Esophagus muscularis mucosa (tissue), 4 donors: ENCODE results near the gene SRPRA. TPM values are rescaled to one million over a fixed set of nuclear protein-coding genes. Genes with fewer than 3 reads are reported as not detected.
"Not testable (repeated sequence)": the region's sequence is repeated elsewhere in the genome, so short reads cannot be mapped to it uniquely, and the experiment has no call there.

Source experiments
- DNase-seq: peaks from one replicate; pipeline ENCODE4 v3.0.0-alpha.2; 2017; ENCODE audit errors: extremely low spot score
- H3K27ac ChIP-seq, 4 donors: fragments of 200-600 bp; sonication (generic); replicated peaks in 1 of 4; 1 replicate in 3 of 4; 2 replicates in 1 of 4; pipeline ENCODE4 v1.5.1; 2016 to 2019; ENCODE audit warnings: mild to moderate bottlenecking in 1 of 4
- H3K27me3 ChIP-seq, 4 donors: fragments of 200-600 bp; sonication (generic); one replicate each; pipeline versions ENCODE4 v1.5.1 to v1.6.0; 2016 to 2019
- H3K36me3 ChIP-seq, 4 donors: fragments of 200-600 bp; sonication (generic); one replicate each; pipeline ENCODE4 v1.5.1; 2016 to 2019
- H3K4me1 ChIP-seq, 4 donors: fragments of 200-600 bp; sonication (generic); one replicate each; pipeline ENCODE4 v1.5.1; 2016 to 2019
- H3K4me3 ChIP-seq, 4 donors: fragments of 200-600 bp; sonication (generic); 1 replicate in 2 of 4; 2 replicates in 2 of 4; pipeline ENCODE4 v1.5.1; 2016 to 2019; ENCODE audit warnings: mild to moderate bottlenecking in 4 of 4, moderate library complexity in 1 of 4
- H3K9me3 ChIP-seq, 4 donors: fragments of 200-600 bp; sonication (generic); 1 replicate in 3 of 4; 2 replicates in 1 of 4; pipeline ENCODE4 v1.5.1; 2016 to 2019
- EP300 ChIP-seq: sonication (generic); formaldehyde crosslinking; IDR thresholded peaks from one replicate; pipeline ENCODE4 v1.6.1; 2017; ENCODE audit warnings: antibody characterized with exemption
- POLR2A ChIP-seq: fragments of 450-650 bp; IDR thresholded peaks from one replicate; pipeline ENCODE4 v1.6.1; 2017; ENCODE audit warnings: antibody characterized with exemption, moderate library complexity, mild to moderate bottlenecking, low read depth
- POLR2AphosphoS5 ChIP-seq, 2 donors: sonication (generic); formaldehyde crosslinking; IDR thresholded peaks; one replicate each; pipeline ENCODE4 v1.6.1; 2017; ENCODE audit warnings: antibody characterized with exemption in 2 of 2
- WGBS: methylation state at CpG from one replicate; pipeline ENCODE4 v1.1.5; 2018; 5-methylcytosine and 5-hydroxymethylcytosine counted together
- intact Hi-C: fragments of 100-400 bp; cut with DNase I; formaldehyde crosslinking; loops from one replicate; pipeline ENCODE4 v1.15.1; 2023
- total RNA-seq, 4 donors: library from RNA; depleted of rRNA; stranded (reverse); fragments of >200 nt; gene quantifications; one replicate each; pipeline versions ENCODE4 v1.1.0 to v1.2.1, GENCODE V29; 2016
- TF ChIP-seq, protein P1 (sequence below), 3 experiments: fragments of 200-600 bp in 2 of 3; fragments of 450-650 bp in 1 of 3; sonication (generic) in 2 of 3; IDR thresholded peaks; one replicate each; pipeline ENCODE4 v1.5.1; 2017 to 2019; ENCODE audit warnings: antibody characterized with exemption in 3 of 3, mild to moderate bottlenecking in 2 of 3, moderate library complexity in 1 of 3

SRPRA gene
- total RNA-seq, 4 donors from 2014 or later: 52.7 to 82.0 (median 77.7) TPM

DNA sequence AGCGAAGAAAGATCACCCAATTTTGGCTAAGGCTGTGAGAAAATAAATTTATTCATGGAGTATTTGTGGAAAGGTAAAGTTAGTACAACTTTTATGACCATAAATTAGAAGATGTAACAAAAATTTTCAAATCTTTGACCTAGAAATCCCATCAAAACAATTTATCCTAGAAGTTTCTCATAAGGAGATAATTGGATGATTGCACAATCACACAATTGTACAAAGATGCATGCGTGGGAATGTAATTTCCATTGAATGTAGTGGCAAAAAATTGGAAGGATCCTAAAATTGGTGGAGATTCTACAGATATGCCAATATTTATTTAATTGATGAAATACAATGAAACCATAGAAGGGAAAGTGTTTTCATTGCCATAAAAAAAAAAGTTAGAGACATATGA lies 11.6 kb downstream of the SRPRA start:
- peaks cover 0 to 73% (median 47%) of the 10 kb centered on the region in 4 donors for H3K36me3 ChIP-seq
- no peak overlapping the region for H3K27ac ChIP-seq
- peaks cover 0 to 4% (median 0%) of the 10 kb centered on the region in 4 donors for H3K4me1 ChIP-seq
- no peaks in the 10 kb centered on the region for H3K9me3 ChIP-seq
- no peaks in the 10 kb centered on the region for H3K27me3 ChIP-seq
- 90% methylated on average over 2 of the region's 2 CpGs for WGBS
- TF ChIP-seq POLR2AphosphoS5 (IDR thresholded peaks at IDR 0.05): no peak
- TF ChIP-seq EP300: no peak
- no peak for TF ChIP-seq POLR2A
- TF ChIP-seq, protein P1, sequence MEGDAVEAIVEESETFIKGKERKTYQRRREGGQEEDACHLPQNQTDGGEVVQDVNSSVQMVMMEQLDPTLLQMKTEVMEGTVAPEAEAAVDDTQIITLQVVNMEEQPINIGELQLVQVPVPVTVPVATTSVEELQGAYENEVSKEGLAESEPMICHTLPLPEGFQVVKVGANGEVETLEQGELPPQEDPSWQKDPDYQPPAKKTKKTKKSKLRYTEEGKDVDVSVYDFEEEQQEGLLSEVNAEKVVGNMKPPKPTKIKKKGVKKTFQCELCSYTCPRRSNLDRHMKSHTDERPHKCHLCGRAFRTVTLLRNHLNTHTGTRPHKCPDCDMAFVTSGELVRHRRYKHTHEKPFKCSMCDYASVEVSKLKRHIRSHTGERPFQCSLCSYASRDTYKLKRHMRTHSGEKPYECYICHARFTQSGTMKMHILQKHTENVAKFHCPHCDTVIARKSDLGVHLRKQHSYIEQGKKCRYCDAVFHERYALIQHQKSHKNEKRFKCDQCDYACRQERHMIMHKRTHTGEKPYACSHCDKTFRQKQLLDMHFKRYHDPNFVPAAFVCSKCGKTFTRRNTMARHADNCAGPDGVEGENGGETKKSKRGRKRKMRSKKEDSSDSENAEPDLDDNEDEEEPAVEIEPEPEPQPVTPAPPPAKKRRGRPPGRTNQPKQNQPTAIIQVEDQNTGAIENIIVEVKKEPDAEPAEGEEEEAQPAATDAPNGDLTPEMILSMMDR (IDR thresholded peaks at IDR 0.05): no peak
- no peak for DNase-seq
- no peak overlapping the region for H3K4me3 ChIP-seq
- intact Hi-C loops: no loop called here

DNA sequence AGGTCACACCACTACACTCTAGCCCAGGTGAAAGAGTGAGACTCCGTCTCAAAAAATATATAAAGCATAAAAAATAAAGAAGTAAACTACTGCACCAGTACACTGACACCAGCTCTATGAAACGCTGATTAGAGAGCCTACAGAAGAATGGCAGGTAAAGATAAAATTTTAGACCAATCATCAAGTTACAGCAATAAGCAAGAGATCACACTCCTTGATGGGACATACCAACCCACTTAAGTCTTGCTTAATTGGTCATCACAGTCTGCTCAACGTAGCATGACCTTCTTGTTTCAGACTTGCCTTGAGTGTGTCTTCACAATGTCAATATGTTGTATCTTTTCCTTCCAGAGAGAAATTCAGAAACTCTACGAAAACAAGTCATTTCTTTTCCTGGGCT lies 12.5 kb downstream of the SRPRA start:
- no peak for DNase-seq
- peaks cover 0 to 4% (median 0%) of the 10 kb centered on the region in 4 donors for H3K4me1 ChIP-seq
- H3K9me3 ChIP-seq: no peaks in the 10 kb centered on the region
- intact Hi-C loops: no loop called here
- peaks cover 0 to 73% (median 40%) of the 10 kb centered on the region in 4 donors for H3K36me3 ChIP-seq
- no peak overlapping the region for H3K4me3 ChIP-seq
- TF ChIP-seq, protein P1 (IDR thresholded peaks at IDR 0.05): no peak
- TF ChIP-seq EP300 (no peak), POLR2AphosphoS5 (IDR thresholded peaks at IDR 0.05) (no peak), POLR2A (no peak)
- H3K27me3 ChIP-seq: no peaks in the 10 kb centered on the region
- no peak overlapping the region for H3K27ac ChIP-seq
- WGBS: 95% methylated on average over 4 of the region's 4 CpGs

DNA sequence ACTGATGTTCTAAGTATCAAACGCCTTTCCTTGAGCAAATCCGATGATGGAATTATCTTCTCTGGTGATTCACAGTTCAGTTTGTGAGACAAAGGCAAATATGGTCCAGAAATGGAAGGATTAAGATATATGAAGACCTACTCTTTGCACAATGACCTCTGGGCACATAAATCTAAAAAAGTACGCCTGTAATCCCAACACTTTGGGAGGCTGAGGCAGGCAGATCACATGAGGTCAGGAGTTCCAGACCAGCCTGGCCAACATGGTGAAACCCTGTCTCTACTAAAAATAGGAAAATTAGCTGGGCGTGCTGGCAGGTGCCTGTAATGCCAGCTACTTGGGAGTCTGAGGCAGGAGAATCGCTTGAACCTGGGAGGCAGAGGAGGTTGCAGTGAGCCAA lies 13.2 kb downstream of the SRPRA start:
- intact Hi-C loops, H3K27ac ChIP-seq, H3K4me1 ChIP-seq, DNase-seq, H3K4me3 ChIP-seq, H3K9me3 ChIP-seq, H3K27me3 ChIP-seq: not testable (repeated sequence)
- peaks cover 0 to 80% (median 42%) of the 10 kb centered on the region in 4 donors for H3K36me3 ChIP-seq
- whole genome bisulfite sequencing: 97% methylated on average over 5 of the region's 5 CpGs

DNA sequence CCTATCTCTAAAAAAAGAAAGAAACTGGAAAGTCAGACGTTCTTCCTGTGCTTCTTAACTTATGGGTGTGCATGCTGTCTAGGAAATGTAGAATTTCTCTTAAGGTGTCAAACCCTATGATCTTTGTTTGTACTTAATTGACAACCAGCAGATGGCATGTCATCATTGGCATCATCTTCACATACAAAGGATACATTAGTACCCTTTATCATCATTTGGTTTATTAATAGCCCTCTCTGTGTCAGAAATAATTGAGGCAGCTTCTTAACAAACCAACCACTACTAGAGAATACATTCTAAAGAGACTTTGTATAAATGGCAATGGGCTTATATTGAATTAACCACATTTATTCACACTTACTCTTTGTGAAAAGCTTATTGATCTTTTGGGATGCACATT lies 13.9 kb downstream of the SRPRA start:
- Histone ChIP-seq H3K4me1 (no peaks in the 10 kb centered on the region), H3K9me3 (no peaks in the 10 kb centered on the region), H3K27ac (no peak overlapping the region), H3K27me3 (no peaks in the 10 kb centered on the region), H3K36me3 (peaks cover 0 to 81% (median 45%) of the 10 kb centered on the region in 4 donors), H3K4me3 (no peak overlapping the region)
- DNase-seq: no peak
- WGBS: 63% methylated on average over 1 of the region's 1 CpG
- intact Hi-C loops: no loop called here
- TF ChIP-seq, protein P1 (IDR thresholded peaks at IDR 0.05): no peak
- TF ChIP-seq EP300 (no peak), POLR2AphosphoS5 (IDR thresholded peaks at IDR 0.05) (no peak), POLR2A (no peak)

DNA sequence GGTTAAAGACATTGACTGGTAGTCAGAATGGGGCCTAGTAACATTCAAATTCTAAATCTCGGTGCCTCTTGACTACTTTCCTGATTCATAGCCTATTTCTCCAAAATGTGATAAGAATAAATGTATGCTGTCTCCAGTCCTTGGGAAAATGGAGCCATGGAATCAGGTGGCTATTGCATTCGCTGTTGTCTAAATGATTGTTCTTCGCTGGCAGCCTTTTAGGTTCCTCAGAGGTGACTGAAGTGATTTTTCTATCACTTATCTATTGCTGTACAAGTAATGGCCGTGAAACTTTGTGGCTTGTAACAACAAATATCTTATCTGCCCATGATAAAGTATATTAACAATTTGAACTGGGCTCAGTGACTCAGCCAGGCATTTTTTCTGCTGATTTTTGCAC lies 15.4 kb downstream of the SRPRA start:
- DNase-seq: no peak
- 85% methylated on average over 4 of the region's 4 CpGs for WGBS
- H3K27me3 ChIP-seq: no peaks in the 10 kb centered on the region
- H3K27ac ChIP-seq: no peak overlapping the region
- H3K9me3 ChIP-seq: no peaks in the 10 kb centered on the region
- H3K4me3 ChIP-seq: no peak overlapping the region
- TF ChIP-seq EP300 (no peak), POLR2A (no peak)
- TF ChIP-seq, protein P1 (IDR thresholded peaks at IDR 0.05): no peak
- intact Hi-C loops: no loop called here
- peaks cover 0 to 84% (median 48%) of the 10 kb centered on the region in 4 donors for H3K36me3 ChIP-seq
- no peaks in the 10 kb centered on the region for H3K4me1 ChIP-seq
